NCI-H2196 (cell line): Measurements from ENCODE around the gene LNP1.
A peak's percentile ranks its signal among the peaks of the same experiment; 100 is the strongest.
"Not testable (repeated sequence)": the region's sequence is repeated elsewhere in the genome, so short reads cannot be mapped to it uniquely, and the experiment has no call there.

Experiments used
- DNase-seq: peaks from one replicate; lab custom pipeline; 2025; ENCODE audit not compliant: unreplicated experiment; lab: John Stamatoyannopoulos, UW

LNP1 gene

DNA sequence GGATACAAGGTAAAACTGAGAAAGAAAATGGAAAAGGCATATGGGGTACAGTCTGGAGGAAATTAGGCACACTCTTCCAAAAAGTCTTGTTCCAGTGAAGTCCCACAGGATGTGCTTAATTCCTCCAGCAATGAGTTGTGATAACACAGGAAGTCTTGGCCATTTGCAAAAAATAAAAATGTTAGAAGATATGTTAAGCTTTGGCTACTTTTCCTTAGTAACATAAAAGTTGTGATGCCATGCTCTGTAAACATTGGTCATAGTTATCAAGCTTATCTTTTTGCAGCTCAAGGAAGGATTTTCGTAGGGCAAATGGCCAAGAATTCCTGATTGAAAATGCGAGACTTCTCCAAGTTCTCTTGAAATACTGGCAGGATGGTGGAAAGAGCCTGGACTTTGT is 26.4 kb downstream of the LNP1 start:
- DNase-seq, result no peak

DNA sequence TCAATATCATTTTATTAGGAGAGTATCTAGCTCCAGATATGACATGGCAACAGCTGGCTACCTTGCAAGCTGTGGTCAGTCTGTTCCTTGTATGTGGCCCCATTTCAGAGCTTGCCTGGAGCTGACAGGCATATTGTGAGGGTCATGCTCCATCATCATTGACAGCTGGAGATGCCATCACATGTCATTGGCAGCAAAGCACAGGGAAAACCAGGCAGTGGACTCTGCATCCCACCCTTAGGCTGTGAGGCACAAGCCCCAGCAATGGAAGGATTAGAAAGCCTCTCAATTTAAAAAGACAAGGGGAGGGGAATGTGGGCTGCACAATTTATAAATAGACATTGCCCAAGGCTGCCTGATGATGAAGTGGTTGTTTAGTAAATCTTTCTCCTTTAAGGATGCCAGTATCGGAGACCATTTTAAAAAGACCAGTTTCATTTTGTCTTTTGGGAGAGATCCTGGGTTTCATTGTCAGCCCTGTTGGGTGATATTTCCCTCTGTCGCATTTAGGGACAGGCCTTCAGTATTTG is 27.9 kb downstream of the LNP1 start:
- no peak for DNase-seq

GRCh38 chr3:100436951-100437350 is 35.6 kb downstream of the LNP1 start:
- DNase-seq, result no peak

GRCh38 chr3:100437721-100438622 is 36.6 kb downstream of the LNP1 start:
- no peak for DNase-seq

DNA sequence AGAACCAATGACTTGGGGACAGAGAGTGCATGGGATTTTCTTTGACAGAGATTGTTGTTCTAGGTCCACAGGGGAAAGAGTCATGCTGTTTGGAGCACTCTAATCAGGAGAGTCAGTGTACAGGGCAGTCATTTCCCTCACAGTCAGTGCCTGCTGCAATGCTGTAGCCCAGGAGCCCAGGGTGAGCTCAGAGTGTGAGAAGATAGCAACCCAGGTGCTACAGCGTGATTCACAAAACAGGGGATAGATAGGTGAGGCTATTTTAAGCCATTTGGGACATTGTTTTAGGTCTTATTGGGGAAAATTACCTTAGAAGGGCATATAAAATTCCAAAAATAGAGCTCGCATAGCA is 37.3 kb downstream of the LNP1 start:
- no peak for DNase-seq

DNA sequence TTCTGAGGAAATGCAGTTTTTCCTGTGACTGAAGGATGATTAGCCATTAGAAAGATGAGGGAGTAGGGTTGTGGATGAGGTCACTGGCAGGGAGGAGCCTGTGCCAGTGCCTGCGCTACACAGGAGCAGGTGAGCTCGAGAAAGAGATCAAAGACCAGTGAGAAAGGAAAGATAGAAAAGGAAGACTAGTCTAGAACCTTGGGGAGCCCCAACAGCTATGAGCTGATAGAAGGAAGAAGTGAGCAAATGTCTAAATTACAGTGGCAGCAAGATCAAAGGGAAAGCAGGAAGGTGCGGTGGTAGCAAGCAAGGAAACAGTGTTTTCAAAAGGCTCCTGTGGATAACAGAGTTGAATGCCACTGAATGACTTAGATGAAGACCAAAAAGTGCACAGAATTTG is 39.6 kb downstream of the LNP1 start:
- DNase-seq, result no peak

DNA sequence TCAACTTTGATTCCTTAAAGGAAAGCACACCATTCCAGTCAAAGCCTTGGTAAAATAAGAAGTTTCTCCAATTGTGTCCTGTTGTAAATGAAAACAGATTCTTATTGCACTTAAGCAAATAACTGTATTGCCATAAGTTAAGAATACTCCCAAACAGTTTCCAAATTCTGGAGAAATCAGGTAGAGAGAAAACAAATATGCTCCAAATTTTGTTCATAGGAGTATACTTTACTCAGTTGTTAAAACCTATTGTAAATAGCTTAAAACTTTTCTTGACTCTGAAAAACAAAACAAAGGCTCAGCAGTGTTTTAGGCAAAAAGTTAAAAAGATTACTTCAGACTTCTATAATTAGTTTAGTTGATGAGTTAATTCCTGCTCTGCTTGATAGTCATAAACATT is 42.4 kb downstream of the LNP1 start:
- no peak for DNase-seq

DNA sequence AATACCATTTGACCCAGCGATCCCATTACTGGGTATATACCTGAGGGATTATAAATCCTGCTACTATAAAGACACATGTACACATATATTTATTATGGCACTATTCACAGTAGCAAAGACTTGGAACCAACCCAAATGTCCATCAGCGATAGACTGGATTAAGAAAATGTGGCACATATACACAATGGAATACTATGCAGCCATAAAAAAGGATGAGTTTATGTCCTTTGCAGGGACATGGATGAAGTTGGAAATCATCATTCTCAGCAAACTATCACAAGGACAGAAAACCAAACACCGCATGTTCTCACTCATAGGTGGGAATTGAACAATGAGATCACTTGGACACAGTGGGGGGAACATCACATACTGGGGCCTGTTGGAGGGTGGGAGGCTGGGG is 45.7 kb downstream of the LNP1 start:
- DNase-seq, result not testable (repeated sequence)

GRCh38 chr3:100448079-100448478 is 46.7 kb downstream of the LNP1 start:
- DNase-seq, result no peak

GRCh38 chr3:100449214-100449613 is 47.9 kb downstream of the LNP1 start:
- DNase-seq, result no peak

GRCh38 chr3:100454677-100455076 is 53.3 kb downstream of the LNP1 start:
- DNase-seq, result no peak

DNA sequence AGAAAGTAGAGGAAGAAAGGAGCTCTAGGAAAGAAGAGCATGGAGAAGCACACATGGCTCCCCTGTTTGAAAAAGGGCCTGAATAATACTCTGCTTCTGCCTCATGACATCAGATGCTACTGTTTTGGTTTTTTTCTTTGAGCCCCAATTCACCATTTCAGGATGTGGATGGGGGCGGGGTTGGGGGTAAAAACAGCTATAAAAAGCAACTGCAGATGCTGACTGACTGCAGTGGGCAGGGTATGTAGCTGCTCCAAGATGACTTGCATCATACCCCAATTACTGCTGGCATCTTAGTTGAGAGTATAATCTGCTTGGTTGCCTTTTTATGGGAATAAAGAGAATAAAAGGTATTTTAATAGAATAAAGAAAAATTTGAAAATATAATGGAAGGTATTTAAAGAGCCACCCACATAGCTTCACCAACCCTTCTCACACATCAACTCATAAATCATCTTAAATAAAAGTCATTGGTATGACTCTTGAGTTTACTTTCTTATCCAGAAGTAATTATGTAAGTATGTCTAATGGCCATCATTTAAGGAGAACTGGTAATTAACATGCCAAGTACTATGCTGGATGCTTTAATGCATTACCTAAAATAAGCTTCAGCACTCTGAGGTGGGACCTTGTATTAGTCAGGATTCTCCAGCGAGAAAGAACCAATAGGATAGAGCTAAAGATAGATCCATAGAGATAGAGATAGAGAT is 54.7 kb downstream of the LNP1 start:
- DNase-seq, result no peak

DNA sequence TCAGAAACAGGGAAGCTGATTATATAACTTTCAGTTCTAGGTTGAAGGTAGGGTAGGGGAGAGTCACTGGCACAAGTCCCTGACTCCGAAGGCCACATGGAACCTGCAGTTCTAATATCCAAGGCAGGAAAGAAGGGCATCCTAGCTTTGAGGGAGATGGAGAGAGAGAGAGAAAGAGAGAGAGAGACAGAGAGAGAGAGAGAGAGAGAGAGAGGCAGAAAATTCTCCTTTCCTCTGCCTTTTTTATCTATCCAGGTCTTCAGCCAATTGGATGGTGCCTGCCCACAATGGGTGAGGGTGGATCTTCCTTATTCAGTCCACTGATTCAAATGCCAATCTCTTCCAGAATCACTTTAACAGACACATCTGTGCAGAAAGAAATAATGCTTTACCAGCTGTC is 55.4 kb downstream of the LNP1 start:
- no peak for DNase-seq

- DNase-seq, result no peak
Observed at GRCh38 chr3:100457811-100458210, 56.5 kb downstream of the LNP1 start.

DNA sequence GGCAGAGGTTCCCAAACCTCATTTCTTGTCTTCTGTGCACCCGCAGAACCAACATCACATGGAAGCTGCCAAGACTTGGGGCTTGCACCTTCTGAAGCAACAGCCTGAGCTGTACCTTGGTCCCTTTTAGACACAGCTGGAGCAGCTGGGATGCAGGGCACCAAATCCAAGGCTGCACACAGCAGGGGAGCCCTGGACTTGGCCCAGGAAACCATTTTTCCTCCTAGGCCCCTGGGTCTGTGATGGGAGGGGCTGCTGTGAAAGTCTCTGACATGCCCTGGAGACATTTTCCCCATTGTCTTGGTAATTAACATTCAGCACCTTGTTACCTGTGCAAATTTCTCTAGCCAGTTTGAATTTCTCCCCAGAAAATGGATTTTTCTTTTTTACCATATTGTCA is 57.5 kb downstream of the LNP1 start:
- no peak for DNase-seq

DNA sequence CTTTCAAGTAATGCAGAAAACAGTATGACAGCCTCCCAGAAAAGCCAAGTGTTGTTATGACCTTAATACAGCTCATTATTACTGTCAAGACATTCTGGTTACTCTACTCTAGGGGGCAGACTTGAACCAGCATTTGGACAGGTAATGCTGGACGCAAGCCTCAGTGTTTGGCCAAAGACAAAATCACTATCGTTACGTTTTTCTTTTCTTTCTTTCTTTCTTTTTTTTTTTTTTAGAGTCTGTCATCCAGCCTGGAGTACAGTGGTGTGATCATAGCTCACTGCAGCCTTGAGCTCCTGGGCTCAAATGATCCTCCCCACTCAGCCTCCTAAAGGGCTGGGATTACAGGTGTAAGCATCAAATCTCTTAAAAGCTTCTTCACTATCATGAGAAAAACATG is 61.7 kb downstream of the LNP1 start:
- DNase-seq, result peak; percentile 68

GRCh38 chr3:100463646-100464155 is 62.4 kb downstream of the LNP1 start:
- DNase-seq, result no peak

DNA sequence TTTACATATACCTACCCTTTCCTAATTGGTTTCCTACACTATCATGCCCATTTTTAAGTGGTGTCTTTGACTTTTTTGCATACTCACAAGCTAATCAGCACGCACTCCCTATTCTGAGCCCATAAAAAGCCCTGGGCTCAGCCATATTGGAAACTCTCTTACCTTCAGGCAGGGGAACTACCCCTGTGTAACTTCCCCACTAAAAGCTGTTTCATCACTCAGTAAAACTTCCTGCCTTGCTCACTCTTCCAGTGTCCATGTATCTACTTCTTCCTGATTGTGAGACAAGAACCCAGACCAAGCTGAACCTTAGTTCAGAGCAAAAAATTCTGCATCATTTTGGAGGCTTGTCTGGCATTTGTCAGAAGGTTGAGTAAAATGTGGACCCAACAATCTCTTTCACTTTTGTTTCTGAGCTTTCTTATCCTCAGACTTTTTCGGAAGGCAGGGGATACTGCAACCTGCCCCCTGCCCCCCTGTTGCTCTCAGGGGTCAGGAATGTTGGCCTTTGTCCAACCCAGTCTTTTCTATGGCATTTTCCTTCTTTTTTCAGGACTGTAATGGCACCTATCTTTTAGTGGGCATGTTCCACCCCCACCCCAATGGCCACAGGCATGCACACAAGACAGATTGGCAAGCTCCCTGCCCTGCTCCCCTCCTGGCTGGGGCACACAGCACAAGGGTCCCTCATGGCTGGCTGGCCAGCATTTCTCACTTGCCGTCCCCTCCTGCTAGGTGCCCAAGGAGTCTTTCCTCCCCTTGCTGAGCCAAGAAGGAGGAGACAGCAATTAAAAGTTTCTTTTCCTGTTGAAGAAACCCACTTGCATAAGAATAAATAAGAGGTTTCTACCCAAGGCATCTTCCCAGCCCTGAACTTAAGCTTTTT is 64.8 kb downstream of the LNP1 start:
- DNase-seq, result no peak

DNA sequence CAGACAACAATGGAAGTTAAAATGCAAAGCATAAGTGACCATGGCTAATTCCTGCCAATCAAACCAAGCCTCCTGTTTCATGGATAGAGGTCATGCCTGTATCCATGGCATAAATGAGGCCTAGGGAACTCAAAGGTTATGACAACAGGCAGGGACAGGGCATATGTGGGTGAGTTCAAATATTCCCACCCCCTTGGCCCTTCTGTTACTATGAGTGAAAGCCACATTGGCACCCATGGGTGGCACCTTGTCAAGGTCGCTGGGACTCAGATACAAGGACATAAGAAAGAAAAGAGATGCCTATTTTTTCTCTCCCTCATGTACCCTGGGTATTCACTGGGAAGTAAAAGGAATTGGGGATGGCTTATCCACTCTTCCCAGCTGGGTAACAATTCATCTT is 65.8 kb downstream of the LNP1 start:
- DNase-seq, result no peak

GRCh38 chr3:100468676-100469075 is 67.3 kb downstream of the LNP1 start:
- DNase-seq, result no peak

- DNase-seq, result no peak
Observed at GRCh38 chr3:100470951-100471350, 69.6 kb downstream of the LNP1 start.
